HG02763 (cell line): ENCODE results near the gene XRN1.

Experiments used
- ATAC-seq: cut with Tn5 transposase; IDR thresholded peaks from one replicate; pipeline ENCODE4 v1.9.1; 2021; ENCODE audit warnings: mild to moderate bottlenecking, moderate library complexity; ENCODE audit not compliant: unreplicated experiment

XRN1 gene

GRCh38 chr3:142272200-142272891 is 175.5 kb downstream of the XRN1 start:
- no peak for ATAC-seq

- no peak for ATAC-seq
Observed at GRCh38 chr3:142270407-142270806, 177.4 kb downstream of the XRN1 start.

- ATAC-seq = no peak
Observed at GRCh38 chr3:142269767-142270166, 178.1 kb downstream of the XRN1 start.

- no peak for ATAC-seq
Observed at GRCh38 chr3:142268426-142268825, 179.4 kb downstream of the XRN1 start.

GRCh38 chr3:142267269-142267668 is 180.6 kb downstream of the XRN1 start:
- no peak for ATAC-seq

GRCh38 chr3:142263112-142263511 is 184.7 kb downstream of the XRN1 start:
- no peak for ATAC-seq

GRCh38 chr3:142259359-142259758 is 188.5 kb downstream of the XRN1 start:
- no peak for ATAC-seq

GRCh38 chr3:142256712-142257333 is 191.0 kb downstream of the XRN1 start:
- no peak for ATAC-seq
